ENCODE data around the gene CENPA.

The CENPA gene

DNA sequence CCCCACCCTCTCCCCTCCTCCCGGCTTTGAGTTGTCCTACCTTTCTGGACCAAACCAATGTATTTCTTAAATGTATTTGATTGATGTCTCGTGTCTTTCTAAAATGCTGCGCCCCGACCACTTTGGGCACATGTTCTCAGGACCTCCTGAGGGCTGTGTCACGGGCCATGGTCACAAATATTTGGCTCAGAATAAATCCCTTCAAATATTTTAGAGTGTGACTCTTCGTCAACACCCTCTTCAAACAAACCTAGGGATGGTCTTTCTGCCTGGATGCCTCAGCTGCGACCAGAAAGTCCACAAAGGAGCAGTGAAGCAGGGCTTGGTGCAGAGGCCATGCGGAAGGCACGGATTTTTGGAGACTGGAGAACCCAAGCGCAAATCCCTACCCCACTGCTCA is 22.8 kb upstream of the CENPA start:
- no peak for FAIRE-seq

DNA sequence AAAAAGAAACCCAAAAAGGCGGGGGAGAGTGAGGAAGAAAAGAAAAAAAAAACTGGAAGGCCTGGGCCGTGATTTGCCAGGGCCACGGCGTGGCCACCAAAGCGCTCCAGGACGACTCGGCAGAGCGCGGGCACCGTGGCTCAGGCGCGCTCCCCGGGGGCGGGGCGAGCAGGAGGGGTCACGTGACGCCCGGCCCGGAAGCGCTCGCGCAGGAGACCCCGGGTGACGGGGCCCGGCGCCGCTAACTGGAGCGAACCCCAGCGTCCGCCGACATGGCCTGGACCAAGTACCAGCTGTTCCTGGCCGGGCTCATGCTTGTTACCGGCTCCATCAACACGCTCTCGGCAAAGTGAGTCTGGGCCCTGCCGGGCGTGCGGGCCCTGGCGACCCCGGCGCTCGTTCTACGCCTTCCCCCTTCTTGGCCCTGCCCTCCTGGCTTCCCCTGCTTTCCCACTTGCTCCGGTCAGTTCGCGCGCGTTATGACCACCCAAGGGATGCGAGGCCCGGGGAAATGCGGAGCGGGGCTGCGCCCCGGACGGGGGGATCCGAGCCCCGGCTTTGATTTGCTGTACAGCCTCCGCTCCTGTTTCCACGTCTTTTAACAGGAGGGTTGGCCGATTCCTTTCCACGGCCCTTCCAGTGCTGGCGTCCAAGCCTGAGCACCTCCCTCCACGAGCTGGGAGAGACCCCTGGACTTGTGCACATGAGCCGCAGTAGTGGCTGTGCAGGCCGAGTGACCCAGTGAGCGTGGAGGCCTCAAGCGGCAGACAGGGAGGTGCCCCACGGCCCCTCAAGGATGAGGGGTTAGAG is 21.6 kb upstream of the CENPA start, which contains the start of gene SLC35F6:
SLC35F6 (plus strand) TSS at position 207 of the 810 bp plus-strand sequence; CDS start at position 273, 66 bp downstream.
- FAIRE-seq: no peak

DNA sequence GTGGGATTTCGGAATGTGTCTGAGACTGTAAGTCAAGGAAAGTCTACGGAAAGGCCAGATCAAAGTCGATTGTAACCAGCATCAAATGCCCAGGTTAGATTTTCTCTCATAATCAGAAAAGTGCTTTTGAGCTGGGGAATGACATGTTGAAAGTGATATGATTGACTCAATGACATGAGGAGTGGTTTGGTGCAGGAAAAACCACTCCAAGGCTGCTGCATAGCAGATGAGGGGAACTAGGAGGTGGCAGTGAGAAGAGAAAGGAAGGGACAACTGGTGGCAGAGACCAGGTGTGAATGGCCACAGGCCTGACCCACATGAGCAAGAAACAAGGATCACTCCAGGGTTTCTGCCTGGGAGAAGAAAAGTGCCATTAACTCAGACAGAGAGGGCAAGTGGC is 20.9 kb upstream of the CENPA start:
- no peak for FAIRE-seq

DNA sequence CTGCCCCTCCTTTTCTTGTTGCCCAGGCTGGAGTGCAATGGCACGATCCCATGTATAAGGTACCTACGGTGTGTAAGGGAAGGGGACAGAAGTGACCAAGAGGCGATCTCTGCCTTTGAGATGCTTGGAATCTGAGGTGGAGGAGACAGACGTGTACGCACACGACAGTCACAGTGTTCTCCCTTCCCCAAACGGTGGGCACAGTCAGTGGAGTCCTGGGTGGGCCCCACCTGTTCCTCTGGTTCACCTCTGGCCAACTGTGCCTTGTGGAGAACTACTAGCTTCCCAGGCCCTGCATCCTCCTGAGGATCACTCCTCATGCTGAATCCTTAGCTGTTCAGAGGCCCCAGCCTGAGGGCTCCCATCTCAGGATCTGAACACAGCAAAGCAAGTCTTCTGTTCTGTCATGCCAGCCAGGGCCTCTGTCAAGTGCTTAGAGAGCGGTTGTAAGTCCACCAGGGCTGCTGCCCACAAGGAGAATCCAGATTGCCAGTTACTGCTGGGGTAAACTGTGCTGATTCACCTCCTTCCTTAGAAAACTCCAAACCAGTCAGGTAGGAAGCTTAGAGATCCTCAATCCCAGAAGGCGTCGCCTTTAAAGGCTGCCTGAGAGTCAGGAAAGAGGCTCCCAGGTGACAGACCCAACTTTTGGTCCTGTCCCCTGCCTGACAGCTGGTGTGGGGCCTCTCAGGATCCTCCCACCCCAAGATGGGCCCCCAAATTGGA is 20.2 kb upstream of the CENPA start:
- no peak for FAIRE-seq

DNA sequence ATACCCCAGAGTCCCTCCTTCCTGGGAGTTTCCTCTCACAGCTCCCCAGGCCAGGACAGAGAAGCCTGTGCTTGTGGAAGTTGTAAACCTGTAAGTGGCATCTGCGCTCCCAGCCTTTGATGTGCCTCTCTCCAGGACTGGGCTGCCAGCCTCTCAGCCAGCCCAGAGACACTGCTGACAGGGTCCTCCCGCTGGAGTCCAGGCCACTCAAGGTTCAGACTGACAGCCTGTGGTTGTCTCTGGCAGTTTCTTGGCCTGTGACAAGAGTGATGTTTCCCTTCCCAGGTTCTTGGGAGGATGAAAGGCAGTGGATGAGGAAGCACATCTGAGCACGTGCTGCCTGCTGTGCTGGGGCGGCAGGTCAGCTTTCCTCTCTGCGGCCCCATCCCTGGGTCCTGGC is 18.7 kb upstream of the CENPA start:
- no peak for FAIRE-seq

DNA sequence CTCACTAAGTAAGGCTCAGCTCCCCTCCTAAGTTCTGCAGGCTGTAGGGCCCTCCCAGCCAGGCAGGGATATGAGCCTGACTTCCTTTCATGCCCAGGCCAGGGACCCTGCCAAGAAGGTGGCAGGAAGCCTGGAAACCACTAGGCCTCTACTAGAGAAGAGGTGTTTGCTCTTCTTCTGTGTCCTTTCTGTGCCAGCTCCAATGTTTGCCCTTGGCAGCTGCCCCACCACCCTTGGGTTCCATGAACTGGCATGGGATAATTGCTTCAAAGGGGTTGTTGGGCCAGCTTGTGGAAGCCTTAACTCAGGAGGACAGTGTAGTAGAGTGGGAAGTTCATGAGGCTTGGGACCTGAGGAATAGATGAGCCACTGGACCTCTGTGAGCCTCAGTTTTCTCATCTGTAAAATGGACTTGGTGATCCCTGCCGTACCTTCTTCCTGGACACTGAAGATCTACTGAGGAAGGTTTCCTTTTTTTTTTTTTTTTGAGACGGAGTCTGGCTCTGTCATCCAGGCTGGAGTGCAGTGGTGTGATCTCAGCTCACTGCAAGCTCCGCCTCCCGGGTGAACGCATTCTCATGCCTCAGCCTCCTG is 17.9 kb upstream of the CENPA start:
- no peak for FAIRE-seq

DNA sequence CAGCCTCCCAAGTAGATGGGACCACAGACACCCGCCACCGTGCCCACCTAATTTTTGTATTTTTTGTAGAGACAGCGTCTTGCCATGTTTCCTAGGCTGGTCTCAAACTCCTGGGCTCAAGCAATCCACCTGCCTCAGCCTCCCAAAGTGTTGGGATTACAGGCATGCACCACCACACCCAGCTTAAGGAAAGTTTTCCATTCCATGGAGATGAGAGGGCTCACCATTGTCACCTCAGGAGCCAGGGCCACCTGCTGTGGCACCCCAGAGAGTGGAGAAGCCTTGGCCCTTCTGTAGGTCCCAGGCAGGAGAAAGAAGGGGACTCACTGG is 17.1 kb upstream of the CENPA start:
- FAIRE-seq: no peak

DNA sequence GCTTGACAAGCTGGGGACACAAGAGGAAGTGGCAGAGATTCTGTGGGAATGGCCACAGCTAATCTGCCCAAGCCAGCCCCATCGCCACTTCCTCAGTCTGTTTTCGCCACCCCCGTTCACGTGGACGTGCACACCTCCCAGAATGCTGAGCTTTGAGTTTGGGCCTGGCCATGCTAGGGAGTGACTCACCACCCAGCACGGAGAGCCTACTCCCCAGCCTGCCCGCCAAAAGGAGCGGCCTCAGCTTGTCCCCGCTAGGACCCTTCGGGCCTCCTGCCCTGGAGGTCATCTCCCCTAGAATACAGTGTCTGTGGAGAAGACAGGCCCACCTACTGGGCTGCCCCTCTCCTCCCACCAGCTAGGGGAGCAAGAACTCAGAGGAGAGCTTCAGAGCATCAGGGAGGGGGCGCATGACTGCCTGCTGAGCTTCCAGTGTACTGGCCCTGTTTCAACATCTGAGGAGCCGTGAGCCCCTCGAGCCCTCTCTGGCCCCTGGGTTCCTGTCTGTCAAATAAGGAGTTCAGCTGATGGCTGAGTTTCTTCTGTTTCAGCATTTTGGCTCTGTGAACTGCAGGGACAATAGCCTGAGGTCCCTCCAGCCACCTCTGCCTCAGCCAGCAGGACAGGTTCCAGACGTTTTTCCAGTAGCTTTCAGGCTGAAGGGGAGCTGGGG is 16.6 kb upstream of the CENPA start:
- no peak for FAIRE-seq

DNA sequence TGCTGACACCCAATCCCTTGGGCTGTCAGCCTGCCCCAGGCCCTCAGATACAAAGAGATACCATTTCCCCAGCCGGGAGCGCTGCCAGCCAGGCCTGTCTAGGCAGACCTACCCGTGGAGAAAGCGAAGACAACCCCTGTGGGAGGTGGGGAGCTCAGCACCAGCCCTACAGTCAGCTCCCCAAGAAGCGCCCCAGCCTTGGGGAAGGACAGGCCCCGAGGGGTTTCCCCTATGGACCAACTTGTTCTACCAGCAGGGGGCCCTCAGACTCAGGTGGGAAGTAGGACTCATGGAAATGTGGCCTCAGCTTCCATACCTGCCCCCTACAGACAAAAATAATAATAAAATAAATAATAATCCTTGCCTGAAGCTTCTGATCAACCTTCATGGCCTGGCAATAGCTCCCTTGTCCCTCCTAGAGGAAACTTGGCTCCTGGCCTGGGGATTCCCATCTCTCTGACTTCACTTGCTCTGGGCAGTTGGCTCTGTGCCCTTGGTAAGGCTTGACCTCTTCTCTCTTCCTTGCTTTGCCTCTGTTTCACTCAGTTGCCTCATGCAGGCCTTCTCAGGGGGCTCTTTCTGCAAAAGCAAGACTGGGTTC is 14.8 kb upstream of the CENPA start:
- no peak for FAIRE-seq

DNA sequence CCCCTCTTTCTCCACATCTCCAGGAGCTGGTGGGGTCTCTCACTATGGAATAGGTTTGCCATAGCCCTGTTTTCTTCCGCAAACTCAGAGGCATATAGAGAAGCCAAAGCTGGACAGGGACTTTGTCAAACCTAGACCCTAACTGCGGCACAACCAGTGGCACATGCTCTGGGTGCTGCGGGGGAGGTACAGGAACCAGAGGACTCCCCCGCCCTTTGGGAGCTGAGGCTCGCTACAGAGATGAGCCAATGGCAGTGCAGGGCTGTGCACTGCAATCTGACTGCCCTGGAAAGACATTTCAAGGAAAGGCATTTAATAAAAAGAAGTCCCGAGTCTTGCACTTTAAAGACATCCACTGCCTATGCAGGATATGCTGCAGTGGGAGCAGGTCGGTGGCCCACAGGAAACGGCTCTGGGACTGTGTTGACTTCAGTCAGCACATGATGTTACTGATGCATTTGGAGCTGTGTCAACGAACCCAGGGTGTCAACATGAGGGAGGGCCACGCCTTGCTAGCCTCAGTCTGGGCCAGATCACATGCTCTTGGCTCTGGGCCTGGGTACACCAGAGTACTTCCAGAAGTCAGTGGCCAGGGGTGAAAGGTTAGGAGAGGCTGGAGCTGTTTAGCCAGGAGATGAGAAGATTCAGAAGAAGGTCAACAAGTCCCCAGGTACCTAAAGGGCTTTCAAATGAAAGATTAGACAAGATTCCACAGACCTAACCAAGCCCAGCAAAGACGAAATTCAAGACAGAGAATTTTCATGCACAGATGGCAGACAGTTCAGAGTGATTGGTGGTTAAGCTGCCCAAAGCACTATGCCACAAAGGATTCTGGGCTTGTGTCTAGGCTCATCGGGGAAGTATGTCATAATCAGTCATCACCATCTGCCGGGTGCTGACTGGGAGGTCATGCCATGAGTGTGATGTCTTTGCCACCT is 13.5 kb upstream of the CENPA start:
- FAIRE-seq: no peak

DNA sequence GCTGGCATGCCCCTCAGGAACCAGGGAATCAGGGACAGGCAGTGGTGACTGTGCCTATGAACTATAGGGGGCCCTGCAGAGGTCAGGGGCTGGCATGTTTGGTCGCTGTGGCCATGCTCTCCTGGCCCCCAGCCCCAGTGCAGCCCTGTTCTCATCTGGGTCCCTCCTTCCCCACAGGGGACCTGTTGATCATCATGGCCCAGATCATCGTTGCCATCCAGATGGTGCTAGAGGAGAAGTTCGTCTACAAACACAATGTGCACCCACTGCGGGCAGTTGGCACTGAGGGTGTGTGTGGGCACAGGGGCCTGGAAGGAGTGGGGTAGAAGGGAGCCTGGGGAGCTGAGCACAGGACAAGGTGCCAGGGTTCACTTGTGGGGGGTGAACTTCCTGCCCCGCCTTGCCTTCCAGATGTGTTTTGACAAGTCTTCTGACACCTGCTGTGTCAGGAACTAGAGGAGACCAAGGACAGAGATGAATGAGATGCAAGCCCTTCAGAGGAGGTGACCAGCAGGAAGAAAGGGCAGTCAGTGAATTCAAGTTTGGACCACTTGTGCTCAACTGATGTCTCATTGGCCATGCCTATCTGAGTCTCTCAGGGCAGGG is 9.6 kb upstream of the CENPA start:
- no peak for FAIRE-seq

DNA sequence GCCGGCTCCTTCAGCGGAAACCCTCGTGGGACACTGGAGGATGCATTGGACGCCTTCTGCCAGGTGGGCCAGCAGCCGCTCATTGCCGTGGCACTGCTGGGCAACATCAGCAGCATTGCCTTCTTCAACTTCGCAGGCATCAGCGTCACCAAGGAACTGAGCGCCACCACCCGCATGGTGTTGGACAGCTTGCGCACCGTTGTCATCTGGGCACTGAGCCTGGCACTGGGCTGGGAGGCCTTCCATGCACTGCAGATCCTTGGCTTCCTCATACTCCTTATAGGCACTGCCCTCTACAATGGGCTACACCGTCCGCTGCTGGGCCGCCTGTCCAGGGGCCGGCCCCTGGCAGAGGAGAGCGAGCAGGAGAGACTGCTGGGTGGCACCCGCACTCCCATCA is 7.8 kb upstream of the CENPA start:
- FAIRE-seq: no peak

DNA sequence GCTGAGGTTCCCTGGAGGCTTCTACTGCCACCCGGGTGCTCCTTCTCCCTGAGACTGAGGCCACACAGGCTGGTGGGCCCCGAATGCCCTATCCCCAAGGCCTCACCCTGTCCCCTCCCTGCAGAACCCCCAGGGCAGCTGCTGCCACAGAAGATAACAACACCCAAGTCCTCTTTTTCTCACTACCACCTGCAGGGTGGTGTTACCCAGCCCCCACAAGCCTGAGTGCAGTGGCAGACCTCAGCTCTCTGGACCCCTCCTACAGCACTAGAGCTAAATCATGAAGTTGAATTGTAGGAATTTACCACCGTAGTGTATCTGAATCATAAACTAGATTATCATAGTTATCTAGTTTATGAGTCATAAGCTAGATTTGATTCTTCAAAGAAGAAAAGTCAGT is 7.3 kb upstream of the CENPA start:
- FAIRE-seq: no peak

DNA sequence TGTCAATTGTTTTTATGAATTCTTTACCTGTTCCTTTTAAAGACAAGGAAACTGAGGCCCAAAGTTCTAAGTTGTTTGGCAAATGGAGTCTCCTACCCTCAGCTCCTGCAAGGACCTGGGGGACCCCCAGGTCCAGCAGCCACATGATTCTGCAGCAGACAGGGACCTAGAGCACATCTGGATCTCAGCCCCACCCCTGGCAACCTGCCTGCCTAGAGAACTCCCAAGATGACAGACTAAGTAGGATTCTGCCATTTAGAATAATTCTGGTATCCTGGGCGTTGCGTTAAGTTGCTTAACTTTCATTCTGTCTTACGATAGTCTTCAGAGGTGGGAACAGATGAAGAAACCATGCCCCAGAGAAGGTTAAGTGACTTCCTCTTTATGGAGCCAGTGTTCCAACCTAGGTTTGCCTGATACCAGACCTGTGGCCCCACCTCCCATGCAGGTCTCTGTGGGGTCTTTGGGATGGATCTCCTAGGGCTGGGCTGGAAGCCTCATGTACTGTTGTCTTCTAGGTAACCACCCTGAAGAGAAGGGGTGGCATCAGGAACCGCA is 5.6 kb upstream of the CENPA start:
- no peak for FAIRE-seq

DNA sequence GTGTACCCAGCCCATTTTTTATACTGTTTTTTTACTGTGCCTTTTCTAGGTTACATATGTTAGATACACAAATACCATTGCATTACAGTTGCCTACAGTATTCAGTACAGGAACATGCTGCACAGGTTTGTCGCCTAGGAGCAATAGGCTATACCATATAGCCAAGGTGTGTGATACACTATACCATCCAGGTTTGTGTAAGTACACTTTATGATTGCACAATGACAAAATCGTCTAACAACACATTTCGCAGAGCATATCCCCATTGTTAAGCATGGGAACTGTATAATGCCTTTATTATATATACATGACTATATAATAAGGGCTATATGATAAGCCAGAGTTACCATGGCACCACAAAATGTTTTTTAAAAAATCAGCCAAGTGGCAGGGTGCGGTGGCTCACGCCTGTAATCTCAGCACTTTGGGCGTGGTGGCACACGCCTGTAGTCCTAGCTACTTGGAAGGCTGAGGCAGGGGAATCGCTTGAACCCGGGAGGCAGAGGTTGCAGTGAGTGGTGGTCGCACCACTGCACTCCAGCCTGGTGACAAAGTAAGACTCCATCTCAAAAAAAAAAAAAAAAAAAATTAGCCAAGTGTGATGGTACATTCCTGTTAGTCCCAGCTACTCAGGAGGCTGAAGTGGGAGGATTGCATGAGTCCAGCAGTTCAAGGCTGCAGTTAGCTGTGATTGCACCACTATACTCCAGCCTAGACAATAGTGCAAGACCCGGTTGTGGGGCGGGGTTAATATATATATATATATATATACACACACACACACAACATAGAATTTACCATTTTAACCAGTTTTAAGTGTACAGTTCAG is 2.8 kb upstream of the CENPA start:
- no peak for FAIRE-seq

DNA sequence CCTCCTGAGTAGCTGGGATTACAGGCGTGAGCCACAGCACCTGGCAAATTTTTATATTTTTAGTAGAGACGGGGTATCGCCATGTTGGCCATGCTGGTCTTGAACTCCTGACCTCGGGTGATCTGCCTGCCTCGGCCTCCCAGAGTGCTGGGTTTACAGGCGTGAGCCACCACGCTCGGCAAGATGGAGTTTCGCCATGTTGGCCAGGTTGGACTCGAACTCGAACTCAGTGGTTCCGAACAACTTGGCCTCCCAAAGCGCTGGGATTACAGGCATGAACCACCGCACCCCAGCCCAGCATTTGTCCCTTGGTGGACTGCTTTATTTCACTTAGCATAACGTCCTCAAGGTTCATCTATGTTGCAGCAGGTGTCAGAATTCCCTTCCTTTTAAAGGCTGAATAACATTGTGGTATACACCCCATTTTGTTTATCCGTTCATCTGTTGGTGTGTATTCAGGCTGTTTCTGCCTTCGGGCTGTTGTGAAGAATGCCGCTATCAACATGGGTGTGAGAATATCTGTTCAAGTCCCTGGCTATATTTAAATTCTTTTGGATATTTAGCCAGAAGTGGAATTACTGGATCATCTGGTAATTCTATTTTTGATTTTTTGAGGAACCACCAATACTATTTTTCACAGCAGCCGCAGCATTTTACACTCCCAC is 1.2 kb upstream of the CENPA start:
- no peak for FAIRE-seq

DNA sequence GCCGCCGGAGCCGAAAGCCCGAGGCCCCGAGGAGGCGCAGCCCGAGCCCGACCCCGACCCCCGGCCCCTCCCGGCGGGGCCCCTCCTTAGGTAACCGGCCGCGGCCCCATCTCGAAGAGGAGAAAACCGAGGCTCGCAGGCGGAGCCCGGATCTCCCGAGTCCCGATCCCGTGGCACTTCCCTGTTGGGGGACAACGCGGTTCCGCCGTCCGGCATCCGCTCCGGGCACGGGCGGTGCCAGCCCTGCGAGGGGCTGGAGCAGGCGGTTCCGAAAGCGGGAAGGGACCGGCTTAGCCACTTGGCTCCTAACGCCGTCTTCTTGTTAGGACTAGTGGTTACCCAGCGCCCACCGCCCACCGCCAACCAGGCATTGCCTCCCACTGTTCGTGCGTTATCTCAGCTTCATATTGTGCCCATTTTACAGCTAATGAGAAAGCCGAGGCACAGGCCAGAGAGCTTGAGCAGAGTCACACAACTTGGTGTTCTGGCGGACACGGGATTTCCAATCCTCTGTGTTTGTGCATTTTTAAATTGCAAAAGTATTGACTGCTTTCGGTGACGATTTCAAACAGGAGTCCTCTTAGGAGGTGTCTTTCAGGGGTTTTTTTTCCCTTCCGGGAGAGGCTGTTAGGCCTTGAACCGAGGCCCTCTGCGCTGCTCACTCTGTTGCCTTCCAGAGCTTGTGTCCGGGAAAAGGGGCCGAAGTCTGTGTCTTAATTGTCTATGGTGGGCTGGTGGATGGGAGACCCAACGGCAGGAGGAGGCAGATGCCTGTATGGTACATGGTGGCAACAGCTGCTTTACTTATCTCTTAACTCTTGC is 562 bp downstream of the CENPA start:
- FAIRE-seq: no peak

DNA sequence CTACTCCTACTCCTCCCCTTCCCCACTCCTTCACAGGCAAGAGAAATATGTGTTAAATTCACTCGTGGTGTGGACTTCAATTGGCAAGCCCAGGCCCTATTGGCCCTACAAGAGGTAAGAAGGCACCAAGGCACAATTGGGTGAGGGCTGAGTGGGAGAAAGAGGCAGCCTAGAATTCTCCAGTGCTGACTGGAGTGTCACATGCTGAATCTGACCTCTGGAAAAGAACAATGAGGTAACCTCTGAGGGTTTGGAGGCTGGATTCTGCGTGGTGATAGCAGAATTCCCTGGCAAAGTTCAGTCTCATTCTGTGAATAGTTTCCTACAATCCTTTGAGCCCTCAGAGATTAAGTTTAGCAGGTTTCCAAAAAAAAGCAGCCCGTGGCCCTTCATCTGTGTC is 6.9 kb downstream of the CENPA start:
- FAIRE-seq: no peak

DNA sequence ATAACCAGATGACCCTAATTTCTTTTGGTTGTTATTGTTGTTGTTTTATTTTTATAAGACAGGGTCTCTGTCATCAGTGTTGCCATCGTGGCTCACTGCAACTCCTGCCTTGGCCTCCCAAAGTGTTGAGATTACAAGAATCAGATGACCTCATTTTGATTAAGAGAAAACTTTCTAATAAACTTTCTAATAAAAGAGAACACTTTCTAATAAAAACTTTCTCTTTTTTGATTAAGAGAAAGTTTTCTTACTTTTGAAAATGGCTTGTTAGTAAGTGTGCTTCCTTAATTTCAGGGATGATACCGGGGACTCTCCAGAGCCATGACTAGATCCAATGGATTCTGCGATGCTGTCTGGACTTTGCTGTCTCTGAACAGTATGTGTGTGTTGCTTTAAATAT is 7.7 kb downstream of the CENPA start:
- no peak for FAIRE-seq
